Measurements from ENCODE around the gene TRAK1. TPM values are rescaled to one million over a fixed set of nuclear protein-coding genes. Genes with fewer than 3 reads are reported as not detected.

Gene TRAK1
- total and polyA plus RNA-seq, 2 donors (not counting 1 experiment from before 2014, with no cell fraction given) = 71.3 to 129 TPM

- H3K27ac ChIP-seq (ENCODE audit: low read length in 2 of 2) = no peak overlapping the region
- peaks cover 15 to 24% of the 10 kb centered on the region in 2 donors for H3K4me1 ChIP-seq (ENCODE audit: control insufficient read depth in 2 of 2, insufficient read depth in 2 of 2, low read length in 2 of 2)
- Mint-ChIP-seq H3K4me3 (no peak overlapping the region), H3K4me1 (peaks cover 30% of the 10 kb centered on the region), H3K9me3 (ENCODE audit: insufficient read depth) (no peaks in the 10 kb centered on the region), H3K27ac (no peak overlapping the region), H3K27me3 (no peaks in the 10 kb centered on the region)
- H3K79me2 ChIP-seq (ENCODE audit: control insufficient read depth, insufficient read depth, low read length) = peaks cover 5% of the 10 kb centered on the region
- H3K9ac ChIP-seq (ENCODE audit: low read length) = no peak overlapping the region
- ATAC-seq (ENCODE audit: low read depth) (no peak), DNase-seq (no peak)
- no peaks in the 10 kb centered on the region for H3K27me3 ChIP-seq (replicated peaks in 1 of 4; ENCODE audit: control extremely low read depth in 1 of 4, control insufficient read depth in 3 of 4, insufficient read depth in 4 of 4, low read length in 3 of 4)
- no peaks in the 10 kb centered on the region for H3K9me3 ChIP-seq (ENCODE audit: control extremely low read depth in 1 of 3, control insufficient read depth in 2 of 3, insufficient read depth in 1 of 3, low read length in 2 of 3)
- CTCF ChIA-PET = interaction anchor here (6.1 kb wide), 1 partner anchor 291 kb away, joined by 97 read pairs; no protein-coding TSS in a partner anchor
- peaks cover 16% of the 10 kb centered on the region for H4K20me1 ChIP-seq (ENCODE audit: control insufficient read depth, insufficient read depth, low read length, poor library complexity, severe bottlenecking)
- TF ChIP-seq CTCF (IDR thresholded peaks at IDR 0.05) (no peak), EZH2 (IDR thresholded peaks at IDR 0.05; ENCODE audit: borderline replicate concordance, insufficient read depth, low read depth, low read length, poor library complexity, severe bottlenecking) (no peak)
- no peak overlapping the region for H3K4me3 ChIP-seq (ENCODE audit: control extremely low read depth in 1 of 5, extremely low read depth in 1 of 5, insufficient read depth in 1 of 5, low read depth in 2 of 5, low read length in 4 of 5)
- POLR2A ChIA-PET = no interaction called here
- H2AFZ ChIP-seq (ENCODE audit: insufficient read depth, low read depth, low read length, poor library complexity, severe bottlenecking) = no peak overlapping the region
- WGBS (ENCODE audit: insufficient coverage) = 100% methylated on average over 1 of the region's 1 CpG
- H3K36me3 ChIP-seq (replicated peaks in 1 of 2; ENCODE audit: control extremely low read depth in 1 of 2, control insufficient read depth in 1 of 2, extremely low read depth in 1 of 2, insufficient read depth in 2 of 2, low read length in 1 of 2) = peaks cover 0 to 67% of the 10 kb centered on the region in 2 experiments
- no peak overlapping the region for H3K4me2 ChIP-seq (replicated peaks; ENCODE audit: low read depth, low read length, poor library complexity, severe bottlenecking)
- intact Hi-C loops (cut with micrococcal nuclease) = no loop called here
Measured at GRCh38 chr3:42188376-42188775, 97.2 kb downstream of the TRAK1 start.

- H3K9me3 Mint-ChIP-seq (ENCODE audit: insufficient read depth) = no peaks in the 10 kb centered on the region
- 100% methylated on average over 4 of the region's 6 CpGs for WGBS (ENCODE audit: insufficient coverage)
- H3K36me3 ChIP-seq (replicated peaks in 1 of 2; ENCODE audit: control extremely low read depth in 1 of 2, control insufficient read depth in 1 of 2, extremely low read depth in 1 of 2, insufficient read depth in 2 of 2, low read length in 1 of 2) = peaks cover 0 to 67% of the 10 kb centered on the region in 2 experiments
- no peak for ATAC-seq (ENCODE audit: low read depth)
- H3K9ac ChIP-seq (ENCODE audit: low read length) = no peak overlapping the region
- no peaks in the 10 kb centered on the region for H3K27me3 ChIP-seq (replicated peaks in 1 of 4; ENCODE audit: control extremely low read depth in 1 of 4, control insufficient read depth in 3 of 4, insufficient read depth in 4 of 4, low read length in 3 of 4)
- peaks cover 16% of the 10 kb centered on the region for H4K20me1 ChIP-seq (ENCODE audit: control insufficient read depth, insufficient read depth, low read length, poor library complexity, severe bottlenecking)
- H3K4me1 ChIP-seq (ENCODE audit: control insufficient read depth in 2 of 2, insufficient read depth in 2 of 2, low read length in 2 of 2) = peaks cover 15 to 24% of the 10 kb centered on the region in 2 donors
- ChIA-PET CTCF (interaction anchor here (0.7 to 6.1 kb wide), 5 partner anchors 11 to 489 kb away, joined by 3 to 97 read pairs (median 49); no protein-coding TSS in a partner anchor), POLR2A (no interaction called here)
- intact Hi-C loops (cut with micrococcal nuclease) = no loop called here
- TF ChIP-seq CTCF (IDR thresholded peaks at IDR 0.05) (no peak), EZH2 (IDR thresholded peaks at IDR 0.05; ENCODE audit: borderline replicate concordance, insufficient read depth, low read depth, low read length, poor library complexity, severe bottlenecking) (no peak)
- H2AFZ ChIP-seq (ENCODE audit: insufficient read depth, low read depth, low read length, poor library complexity, severe bottlenecking) = no peak overlapping the region
- H3K4me2 ChIP-seq (replicated peaks; ENCODE audit: low read depth, low read length, poor library complexity, severe bottlenecking) = no peak overlapping the region
- H3K4me3 ChIP-seq (ENCODE audit: control extremely low read depth in 1 of 5, extremely low read depth in 1 of 5, insufficient read depth in 1 of 5, low read depth in 2 of 5, low read length in 4 of 5) = no peak overlapping the region
- no peak for DNase-seq
- H3K79me2 ChIP-seq (ENCODE audit: control insufficient read depth, insufficient read depth, low read length) = peaks cover 5% of the 10 kb centered on the region
- no peak overlapping the region for H3K27ac Mint-ChIP-seq
- H3K4me1 Mint-ChIP-seq = peaks cover 30% of the 10 kb centered on the region
- no peaks in the 10 kb centered on the region for H3K9me3 ChIP-seq (ENCODE audit: control extremely low read depth in 1 of 3, control insufficient read depth in 2 of 3, insufficient read depth in 1 of 3, low read length in 2 of 3)
- H3K27me3 Mint-ChIP-seq = no peaks in the 10 kb centered on the region
- no peak overlapping the region for H3K27ac ChIP-seq (ENCODE audit: low read length in 2 of 2)
- no peak overlapping the region for H3K4me3 Mint-ChIP-seq
Measured at GRCh38 chr3:42189001-42189460, 97.9 kb downstream of the TRAK1 start.

Measured in B cell (primary cell).